Measurements from ENCODE around the gene MAP2.

The MAP2 gene

GRCh38 chr2:209663656-209664055, 239.8 kb downstream of the MAP2 start:
- DNase-seq = no peak

DNA sequence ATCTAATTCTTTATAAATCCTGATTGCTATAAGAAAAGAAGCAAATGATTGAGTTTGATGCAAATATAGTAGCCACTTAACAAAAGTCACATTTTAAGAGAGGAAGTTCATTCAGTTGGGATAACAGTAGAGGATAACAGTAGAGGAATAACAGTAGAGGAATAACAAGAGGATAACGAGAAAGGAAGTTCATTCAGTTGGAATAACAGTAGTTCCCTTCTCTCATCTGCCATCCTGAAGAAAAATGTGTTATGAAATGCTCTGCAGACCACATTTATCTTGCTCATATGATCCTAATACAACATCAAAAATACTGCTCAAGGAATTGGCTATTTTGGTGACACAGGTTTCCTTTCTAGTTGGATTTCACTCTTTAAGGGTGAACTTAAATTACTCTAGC, 242.4 kb downstream of the MAP2 start:
- DNase-seq = no peak

- no peak for DNase-seq
Observed at GRCh38 chr2:209671020-209671680, 247.3 kb downstream of the MAP2 start.

- DNase-seq = no peak
Observed at GRCh38 chr2:209673811-209674210, 250.0 kb downstream of the MAP2 start.

DNA sequence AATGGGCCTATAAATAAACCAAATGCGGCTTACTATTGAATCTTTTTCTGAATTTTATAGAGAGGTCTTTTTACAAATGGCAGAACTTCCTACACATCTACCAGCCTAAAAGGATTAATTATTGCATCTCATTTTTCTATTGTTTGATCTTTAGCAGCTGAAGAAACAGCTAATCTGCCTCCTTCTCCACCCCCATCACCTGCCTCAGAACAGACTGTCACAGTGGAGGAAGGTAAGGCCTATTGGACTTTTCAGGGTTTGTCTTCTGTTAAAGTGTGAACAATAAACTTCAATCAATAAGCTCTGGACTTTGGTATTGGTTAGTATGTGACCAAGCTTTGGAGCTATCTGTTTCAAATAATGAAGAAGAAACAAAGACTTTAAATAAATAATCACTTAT, 256.7 kb downstream of the MAP2 start:
- no peak for DNase-seq

DNA sequence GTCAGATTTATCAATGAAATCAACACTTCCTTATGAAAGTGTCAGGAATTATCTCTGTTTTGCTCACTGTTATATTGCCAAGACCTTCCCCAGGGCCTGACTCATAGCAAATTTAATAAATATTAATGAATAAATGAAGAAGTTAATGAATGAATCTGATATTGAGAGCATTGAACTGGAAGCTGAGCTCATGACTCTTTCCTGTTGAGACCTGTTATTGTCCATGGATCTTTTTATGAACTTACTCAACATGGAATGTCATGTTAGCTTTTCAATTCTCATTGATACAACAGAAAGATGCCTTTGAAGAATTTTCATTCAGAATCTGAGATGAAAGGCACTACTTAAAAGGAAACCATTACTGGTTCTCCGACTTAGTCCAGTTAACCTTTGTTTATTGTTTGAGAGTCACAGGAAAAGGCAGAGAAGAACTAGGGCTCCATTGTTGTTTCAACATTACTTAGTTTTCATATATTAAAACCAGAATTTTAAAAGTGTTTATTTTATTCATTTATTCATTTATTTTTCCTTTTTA, 257.4 kb downstream of the MAP2 start:
- no peak for DNase-seq

GRCh38 chr2:209682646-209683045, 258.8 kb downstream of the MAP2 start:
- DNase-seq = no peak

GRCh38 chr2:209685340-209685739, 261.5 kb downstream of the MAP2 start:
- DNase-seq = no peak

GRCh38 chr2:209685963-209686362, 262.1 kb downstream of the MAP2 start:
- no peak for DNase-seq

- DNase-seq = no peak
Observed at GRCh38 chr2:209686448-209686847, 262.6 kb downstream of the MAP2 start.

DNA sequence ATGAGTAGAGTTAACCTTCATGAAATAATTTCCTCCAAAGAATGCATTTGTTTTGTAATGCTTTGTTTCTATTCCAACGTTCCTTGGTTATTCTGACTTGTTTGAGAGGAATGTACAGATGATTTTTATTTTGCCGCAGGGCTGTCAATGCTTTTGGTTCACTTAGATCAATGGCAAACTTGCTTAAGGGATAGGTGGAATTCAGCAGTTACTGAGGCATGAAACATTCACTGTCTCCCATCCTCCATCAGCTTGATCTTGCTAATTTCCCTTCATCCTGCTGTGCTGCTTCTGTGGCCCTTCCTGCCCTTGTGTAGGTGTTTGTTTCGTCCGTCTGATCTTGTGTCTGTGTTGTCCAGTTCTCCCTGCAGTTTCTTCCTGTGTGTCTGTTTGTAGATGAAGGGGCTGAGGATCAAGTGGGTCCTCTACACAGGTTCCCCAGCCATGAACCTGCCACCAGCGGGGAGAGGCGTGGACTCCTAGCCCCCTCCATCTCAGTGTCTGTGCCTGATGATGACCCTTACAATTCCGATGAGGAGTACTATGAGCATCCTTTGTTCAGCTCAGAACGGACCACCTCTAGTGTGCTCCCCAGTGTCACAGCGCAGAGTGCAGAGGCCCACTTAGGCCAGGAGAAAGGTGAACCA, 263.6 kb downstream of the MAP2 start:
- DNase-seq = no peak

DNA sequence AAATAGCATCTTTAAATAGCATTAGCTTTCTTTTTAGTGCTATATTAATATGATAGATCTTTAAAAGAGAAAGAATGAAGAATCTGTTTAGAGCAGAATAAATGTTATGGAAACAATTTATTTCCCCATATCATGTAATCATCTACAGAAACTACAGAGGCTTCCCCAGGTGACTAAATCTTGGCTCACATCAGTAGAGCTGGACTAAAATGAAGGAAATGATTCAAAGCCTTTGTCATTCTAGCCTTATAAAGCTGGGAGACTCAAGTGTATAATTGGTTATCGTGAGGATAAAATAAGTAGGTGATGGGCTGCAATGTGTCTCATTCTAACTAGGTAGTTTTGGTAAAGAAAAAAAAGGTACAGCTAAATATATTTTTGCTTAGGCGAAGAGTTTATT, 264.5 kb downstream of the MAP2 start:
- no peak for DNase-seq

DNA sequence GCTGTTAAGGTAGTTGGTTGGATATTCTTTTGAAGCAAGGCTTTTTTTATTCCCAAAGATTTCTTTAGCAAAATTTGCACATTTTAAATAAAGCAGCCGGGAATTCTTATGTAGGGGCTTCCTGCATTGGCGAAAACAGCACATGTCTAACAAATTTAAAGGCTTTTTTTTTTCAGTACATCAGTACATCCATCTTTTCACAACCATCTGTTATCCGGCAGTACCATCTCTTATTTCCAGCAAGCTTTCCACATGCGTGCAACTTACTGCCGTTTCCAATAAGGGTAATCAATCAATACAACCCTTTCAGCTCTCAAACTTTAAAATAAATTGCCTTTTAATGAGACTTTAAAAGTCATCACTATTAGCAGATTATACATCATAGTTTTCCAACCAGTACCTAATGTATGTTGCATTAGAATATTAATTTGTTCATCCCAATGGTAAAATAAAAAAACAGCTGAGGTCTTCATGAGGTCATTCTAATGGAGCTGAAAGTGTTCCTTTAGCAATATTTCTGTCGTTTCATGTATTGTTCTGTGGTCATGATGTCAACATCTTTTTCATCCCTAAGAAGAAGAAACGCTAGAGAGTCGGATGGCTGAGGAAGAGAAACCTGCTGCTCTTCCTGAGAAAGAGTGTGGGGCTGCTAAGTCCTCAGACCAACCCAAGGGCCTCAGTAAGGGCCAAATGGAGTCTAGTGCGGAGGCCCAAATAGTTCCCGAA, 266.3 kb downstream of the MAP2 start:
- no peak for DNase-seq

- DNase-seq = no peak
Observed at GRCh38 chr2:209694748-209695147, 270.9 kb downstream of the MAP2 start.

GRCh38 chr2:209696836-209697711, 273.2 kb downstream of the MAP2 start:
- DNase-seq = no peak

DNA sequence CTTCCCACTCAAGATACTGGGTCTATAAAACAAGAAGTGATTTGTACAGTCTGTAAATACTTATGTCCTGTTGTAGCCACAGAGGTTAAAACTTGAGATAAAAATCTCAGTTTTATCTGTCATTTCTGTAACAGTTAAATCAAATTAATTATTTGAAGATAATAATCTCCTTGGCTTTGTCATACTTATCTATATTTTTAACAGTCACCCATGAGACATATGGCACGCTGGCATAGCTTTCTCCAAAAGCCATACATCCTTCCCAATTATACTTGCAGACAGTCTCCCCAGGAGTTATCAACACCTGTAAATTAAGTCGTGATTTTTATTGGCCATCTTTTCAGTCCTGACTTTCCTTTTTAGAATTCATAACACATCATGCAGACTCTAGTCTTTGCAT, 278.9 kb downstream of the MAP2 start:
- DNase-seq = no peak

GRCh38 chr2:209713219-209713618, 289.4 kb downstream of the MAP2 start:
- DNase-seq = no peak

- no peak for DNase-seq
Observed at GRCh38 chr2:209719034-209719433, 295.2 kb downstream of the MAP2 start.

- no peak for DNase-seq
Observed at GRCh38 chr2:209721497-209721896, 297.6 kb downstream of the MAP2 start.

DNA sequence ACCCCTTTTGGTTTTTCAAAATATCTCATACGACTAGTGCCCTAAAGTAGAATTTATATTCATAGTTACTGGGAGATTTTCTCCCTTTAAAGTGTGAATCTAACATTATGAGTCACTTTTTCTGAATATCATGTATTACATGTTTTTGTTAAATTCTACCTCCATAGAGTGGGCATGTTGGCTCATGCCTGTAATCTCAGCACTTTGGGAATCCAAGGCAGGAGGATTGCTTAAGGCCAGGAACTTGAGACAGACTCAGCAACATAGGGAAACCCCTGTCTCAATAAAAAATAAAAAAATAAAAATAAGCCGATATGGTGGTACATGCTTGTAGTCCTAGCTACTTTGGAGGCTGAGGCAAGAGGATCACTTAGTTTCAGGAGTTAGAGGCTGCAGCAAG, 302.5 kb downstream of the MAP2 start:
- DNase-seq = no peak

- no peak for DNase-seq
Observed at GRCh38 chr2:209727077-209727476, 303.2 kb downstream of the MAP2 start.

- no peak for DNase-seq
Observed at GRCh38 chr2:209734805-209735204, 311.0 kb downstream of the MAP2 start.

GRCh38 chr2:209741953-209742352, 318.1 kb downstream of the MAP2 start:
- no peak for DNase-seq
